Osteocyte (in vitro differentiated cells): ENCODE measurements around the gene TOM1L2. TPM values are rescaled to one million over a fixed set of nuclear protein-coding genes. Genes with fewer than 3 reads are reported as not detected.

Experiments
- DNase-seq: peaks from one replicate; pipeline ENCODE4 v3.0.0; 2021; ENCODE audit warnings: mixed read lengths; ENCODE audit not compliant: unreplicated experiment; ENCODE audit errors: extremely low spot score
- H3K27ac Mint-ChIP-seq: one replicate; pipeline ENCODE4 v1.8.0; 2021; ENCODE audit warnings: mild to moderate bottlenecking, mixed read lengths; ENCODE audit not compliant: unreplicated experiment
- H3K27me3 Mint-ChIP-seq: one replicate; pipeline ENCODE4 v1.8.0; 2021; ENCODE audit warnings: mixed read lengths; ENCODE audit not compliant: unreplicated experiment
- H3K36me3 Mint-ChIP-seq: one replicate; pipeline ENCODE4 v1.8.0; 2021; ENCODE audit warnings: mixed read lengths; ENCODE audit not compliant: unreplicated experiment
- H3K4me1 Mint-ChIP-seq: one replicate; pipeline ENCODE4 v1.8.0; 2021; ENCODE audit warnings: mixed read lengths; ENCODE audit not compliant: unreplicated experiment
- H3K4me3 Mint-ChIP-seq: one replicate; pipeline ENCODE4 v1.8.0; 2021; ENCODE audit warnings: mild to moderate bottlenecking, moderate library complexity, mixed read lengths; ENCODE audit not compliant: unreplicated experiment
- H3K9me3 Mint-ChIP-seq: one replicate; pipeline ENCODE4 v1.8.0; 2021; ENCODE audit warnings: mixed read lengths; ENCODE audit not compliant: unreplicated experiment
- CTCF ChIP-seq: fragments of 200-600 bp; sonication (generic); IDR thresholded peaks from 2 replicates; pipeline ENCODE4 v1.5.0; 2021; ENCODE audit warnings: antibody characterized with exemption, mild to moderate bottlenecking, moderate library complexity
- total RNA-seq: library from RNA; stranded (reverse); gene quantifications from 2 replicates; pipeline ENCODE4 v1.2.1, GENCODE V29; 2021

The TOM1L2 gene
- total RNA-seq, 1 donor from 2014 or later = 69.7 TPM

GRCh38 chr17:17966399-17966798 lies 5.8 kb downstream of the TOM1L2 start:
- Mint-ChIP-seq H3K27ac (no peak overlapping the region), H3K9me3 (no peaks in the 10 kb centered on the region), H3K36me3 (peaks cover 4% of the 10 kb centered on the region), H3K27me3 (no peaks in the 10 kb centered on the region), H3K4me3 (no peak overlapping the region), H3K4me1 (peaks cover 41% of the 10 kb centered on the region)
- no peak for DNase-seq
- TF ChIP-seq CTCF = no peak

- H3K27me3 Mint-ChIP-seq = no peaks in the 10 kb centered on the region
- H3K36me3 Mint-ChIP-seq = peaks cover 4% of the 10 kb centered on the region
- peaks cover 36% of the 10 kb centered on the region for H3K4me1 Mint-ChIP-seq
- H3K4me3 Mint-ChIP-seq = no peak overlapping the region
- no peak overlapping the region for H3K27ac Mint-ChIP-seq
- no peak for DNase-seq
- H3K9me3 Mint-ChIP-seq = no peaks in the 10 kb centered on the region
- no peak for TF ChIP-seq CTCF
Observed at GRCh38 chr17:17965152-17965721, 7.0 kb downstream of the TOM1L2 start.

GRCh38 chr17:17964710-17965109 lies 7.5 kb downstream of the TOM1L2 start:
- Mint-ChIP-seq H3K27me3 (no peaks in the 10 kb centered on the region), H3K27ac (no peak overlapping the region), H3K4me1 (peaks cover 38% of the 10 kb centered on the region), H3K9me3 (no peaks in the 10 kb centered on the region), H3K36me3 (peaks cover 4% of the 10 kb centered on the region), H3K4me3 (no peak overlapping the region)
- no peak for DNase-seq
- TF ChIP-seq CTCF = no peak

- no peaks in the 10 kb centered on the region for H3K27me3 Mint-ChIP-seq
- no peak for DNase-seq
- H3K4me3 Mint-ChIP-seq = no peak overlapping the region
- peaks cover 4% of the 10 kb centered on the region for H3K36me3 Mint-ChIP-seq
- peaks cover 41% of the 10 kb centered on the region for H3K4me1 Mint-ChIP-seq
- H3K27ac Mint-ChIP-seq = no peak overlapping the region
- no peak for TF ChIP-seq CTCF
- no peaks in the 10 kb centered on the region for H3K9me3 Mint-ChIP-seq
Observed at GRCh38 chr17:17963694-17964436, 8.3 kb downstream of the TOM1L2 start.

- Mint-ChIP-seq H3K9me3 (no peaks in the 10 kb centered on the region), H3K4me1 (peaks cover 47% of the 10 kb centered on the region), H3K4me3 (no peak overlapping the region), H3K27ac (no peak overlapping the region), H3K27me3 (no peaks in the 10 kb centered on the region), H3K36me3 (peaks cover 4% of the 10 kb centered on the region)
- no peak for DNase-seq
- no peak for TF ChIP-seq CTCF
Observed at GRCh38 chr17:17963066-17963465, 9.1 kb downstream of the TOM1L2 start.
